ENCODE results near the gene CD59.

DNA sequence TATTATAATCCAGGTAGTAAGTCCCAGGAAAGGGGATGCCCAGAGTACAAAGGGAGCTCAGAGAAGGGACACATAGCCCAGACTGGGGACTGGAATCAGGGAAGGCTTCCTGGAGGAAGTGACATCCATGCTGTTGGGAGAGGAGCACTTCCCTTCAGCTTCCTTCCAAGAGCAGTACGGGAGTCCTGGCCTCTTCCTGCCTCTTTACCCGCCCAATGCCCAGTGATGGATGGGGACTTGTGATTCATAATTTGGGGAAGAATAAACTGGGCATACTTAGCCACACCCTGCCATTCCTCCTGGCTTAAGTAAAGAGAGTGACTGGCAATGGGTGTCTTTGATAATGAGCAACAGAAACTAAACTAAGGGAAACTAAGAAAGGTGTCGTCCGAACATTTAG lies 47.1 kb downstream of the CD59 start:
- TF ChIP-seq CTCF (IDR thresholded peaks at IDR 0.05; ENCODE audit: insufficient read depth, low read length, poor library complexity, severe bottlenecking) (no peak), EZH2phosphoT487 (conservative IDR thresholded peaks at IDR 0.05; ENCODE audit: low read length) (no peak)
